Stimulated activated CD4-positive, alpha-beta T cell treated with anti-CD3 and anti-CD28 coated beads, TNF-alpha, amount 100 ng/mL, for 48 hours (primary cell): Measurements from ENCODE around the gene SYTL3.

Experiments
- DNase-seq, 3 donors: peaks; one replicate each; pipeline ENCODE4 v3.0.0-alpha.2; 2020; ENCODE audit warnings: low read depth in 3 of 3

The SYTL3 gene

DNA sequence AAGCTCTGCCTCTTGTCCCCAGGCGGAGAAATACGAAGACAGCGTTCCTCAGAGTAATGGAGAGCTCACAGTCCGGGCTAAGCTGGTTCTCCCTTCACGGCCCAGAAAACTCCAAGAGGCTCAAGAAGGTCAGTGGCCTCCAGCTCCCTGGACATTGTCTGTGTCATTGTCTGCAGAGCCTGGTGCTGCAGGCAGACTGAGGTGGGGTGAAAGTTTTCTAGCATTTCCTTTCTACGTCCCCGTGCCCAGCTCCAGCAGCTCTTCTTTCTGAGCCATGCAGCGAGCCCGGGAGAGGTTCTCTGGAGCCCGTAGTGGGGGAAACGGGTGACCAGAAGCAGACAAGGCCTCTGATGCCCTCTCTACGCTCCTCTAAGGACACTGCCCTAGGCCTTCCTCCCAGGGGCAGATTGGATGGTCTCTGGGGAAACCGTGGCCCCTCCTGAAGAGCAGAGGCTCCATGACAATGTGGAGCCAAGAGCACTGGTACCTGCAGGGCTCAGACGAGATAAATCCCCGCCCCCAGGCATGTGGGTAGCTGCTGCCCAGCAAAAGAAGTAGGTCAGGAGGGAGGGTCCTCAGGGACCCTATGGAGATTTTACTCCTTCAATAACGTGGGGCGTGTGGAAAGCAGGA, 110.9 kb downstream of the SYTL3 start:
- no peak for DNase-seq

DNA sequence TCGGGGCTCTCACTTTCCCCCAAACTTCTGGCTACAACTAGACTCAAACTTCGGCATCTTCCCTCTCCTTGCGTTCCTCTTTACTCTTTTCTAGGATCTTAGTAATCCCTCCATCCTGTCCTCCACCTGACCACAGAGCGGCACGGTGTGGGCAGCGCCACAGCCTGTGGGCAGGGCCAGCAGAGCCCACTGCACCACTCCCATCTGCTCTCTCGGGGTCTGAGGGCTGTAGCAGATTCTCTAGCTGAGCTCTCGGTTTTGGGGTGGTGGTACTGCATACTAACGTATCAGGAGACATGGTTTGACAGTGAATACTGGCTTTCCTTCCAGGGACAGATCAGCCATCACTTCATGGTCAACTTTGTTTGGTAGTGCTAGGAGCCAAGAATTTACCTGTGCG, 111.9 kb downstream of the SYTL3 start:
- no peak for DNase-seq

GRCh38 chr6:158762787-158763433, 113.1 kb downstream of the SYTL3 start:
- DNase-seq = no peak

- DNase-seq = no peak
Observed at GRCh38 chr6:158763434-158764182, 113.8 kb downstream of the SYTL3 start.

- no peak for DNase-seq
Observed at GRCh38 chr6:158764183-158764849, 114.5 kb downstream of the SYTL3 start.

DNA sequence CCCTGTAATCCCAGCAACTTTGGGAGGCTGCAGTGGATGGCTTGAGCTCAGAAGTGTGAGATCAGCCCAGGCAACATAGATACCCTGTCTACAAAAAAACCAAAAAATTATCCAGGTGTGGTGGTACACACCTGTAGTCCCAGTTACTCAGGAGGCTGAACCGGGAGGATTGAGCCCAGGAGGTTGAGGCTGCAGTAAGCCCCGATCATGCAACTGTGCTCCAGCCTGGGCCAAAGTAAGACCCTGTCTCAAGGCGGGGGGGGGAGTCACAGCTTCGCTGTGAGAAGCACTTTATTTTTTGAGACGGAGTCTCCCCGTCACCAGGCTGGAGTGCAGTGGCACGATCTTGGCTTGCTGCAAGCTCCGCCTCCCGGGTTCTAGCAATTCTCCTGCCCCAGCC, 115.1 kb downstream of the SYTL3 start:
- no peak for DNase-seq

- no peak for DNase-seq
Observed at GRCh38 chr6:158765499-158766068, 115.7 kb downstream of the SYTL3 start.

DNA sequence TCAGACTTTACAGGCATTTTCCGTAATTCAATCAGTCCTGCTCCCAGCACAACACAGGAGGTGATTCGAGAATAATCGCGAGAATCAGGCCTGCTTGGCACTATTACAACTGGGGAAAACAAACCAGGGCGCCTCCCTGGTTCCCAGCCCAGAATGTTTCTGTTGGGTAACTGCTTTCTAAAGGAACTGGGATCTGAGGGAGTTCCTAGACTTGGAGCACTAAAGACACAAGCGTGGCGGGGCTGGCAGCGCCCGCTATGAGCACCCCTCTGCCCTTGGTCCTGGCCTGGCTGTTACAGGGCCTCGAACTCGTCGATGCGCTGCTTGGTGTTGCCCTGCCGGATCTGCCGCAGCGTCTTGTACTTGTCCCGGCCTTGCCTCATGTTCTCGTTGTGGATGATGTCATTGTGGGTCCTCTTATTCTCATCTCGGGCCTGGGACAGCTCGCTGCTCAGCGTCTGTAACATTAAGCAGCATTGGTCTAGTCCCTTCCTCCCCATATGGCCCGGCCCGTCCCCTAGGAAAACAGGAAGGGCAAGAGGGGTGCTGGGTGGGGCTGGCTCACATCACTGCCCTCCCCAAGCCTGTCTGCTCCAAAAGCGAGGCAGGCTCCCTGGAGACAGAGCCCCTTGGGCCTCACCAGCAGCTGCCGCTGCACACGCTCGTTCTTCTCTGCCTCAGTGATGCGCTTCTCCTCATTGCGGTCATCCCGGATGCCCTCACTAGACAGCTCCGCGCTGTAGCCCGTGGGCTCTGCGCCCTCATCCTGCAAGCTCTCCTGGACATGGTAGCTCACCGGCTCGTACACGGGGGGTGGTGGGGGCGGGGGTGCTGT, 117.0 kb downstream of the SYTL3 start:
- DNase-seq = no peak

DNA sequence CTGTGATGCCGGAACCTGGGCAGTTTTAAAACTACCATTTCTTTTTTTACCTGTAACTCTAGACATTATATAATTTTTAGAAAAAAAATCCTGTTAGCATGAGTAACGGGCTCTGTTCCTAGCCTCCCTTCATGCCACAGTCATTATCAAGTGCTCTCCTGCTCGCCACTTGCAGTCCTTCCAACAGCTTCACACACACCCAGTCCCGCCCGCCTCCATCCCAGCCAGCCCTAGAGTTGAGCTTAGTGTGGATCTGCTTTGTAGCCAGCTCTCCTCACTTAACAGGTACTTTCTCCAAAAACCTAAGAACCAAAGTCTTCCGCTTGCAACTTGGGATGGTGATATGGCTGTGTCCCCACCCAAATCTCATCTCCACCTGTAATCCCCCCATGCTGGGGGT, 117.9 kb downstream of the SYTL3 start:
- no peak for DNase-seq

DNA sequence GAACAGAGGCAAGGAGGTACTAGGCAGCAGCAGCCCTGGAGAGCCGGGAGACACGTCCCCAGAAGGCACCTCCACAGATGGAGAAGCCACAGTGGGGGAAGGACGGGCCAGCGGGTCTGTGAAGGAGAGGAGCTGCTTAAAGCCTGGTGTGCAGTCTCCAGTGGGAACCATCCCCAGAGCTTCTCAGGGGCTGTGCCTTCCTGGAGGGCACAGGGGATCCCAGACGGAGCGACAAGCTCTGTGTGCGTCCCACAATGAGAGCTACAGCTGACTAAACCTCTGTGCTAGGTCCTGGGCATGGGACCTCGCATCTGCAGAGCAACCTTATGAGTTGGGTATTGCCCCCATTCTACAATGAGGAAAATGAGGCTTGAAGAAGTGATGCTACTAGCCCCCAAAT, 118.6 kb downstream of the SYTL3 start:
- DNase-seq = no peak

- DNase-seq = no peak
Observed at GRCh38 chr6:158769234-158769770, 119.4 kb downstream of the SYTL3 start.

DNA sequence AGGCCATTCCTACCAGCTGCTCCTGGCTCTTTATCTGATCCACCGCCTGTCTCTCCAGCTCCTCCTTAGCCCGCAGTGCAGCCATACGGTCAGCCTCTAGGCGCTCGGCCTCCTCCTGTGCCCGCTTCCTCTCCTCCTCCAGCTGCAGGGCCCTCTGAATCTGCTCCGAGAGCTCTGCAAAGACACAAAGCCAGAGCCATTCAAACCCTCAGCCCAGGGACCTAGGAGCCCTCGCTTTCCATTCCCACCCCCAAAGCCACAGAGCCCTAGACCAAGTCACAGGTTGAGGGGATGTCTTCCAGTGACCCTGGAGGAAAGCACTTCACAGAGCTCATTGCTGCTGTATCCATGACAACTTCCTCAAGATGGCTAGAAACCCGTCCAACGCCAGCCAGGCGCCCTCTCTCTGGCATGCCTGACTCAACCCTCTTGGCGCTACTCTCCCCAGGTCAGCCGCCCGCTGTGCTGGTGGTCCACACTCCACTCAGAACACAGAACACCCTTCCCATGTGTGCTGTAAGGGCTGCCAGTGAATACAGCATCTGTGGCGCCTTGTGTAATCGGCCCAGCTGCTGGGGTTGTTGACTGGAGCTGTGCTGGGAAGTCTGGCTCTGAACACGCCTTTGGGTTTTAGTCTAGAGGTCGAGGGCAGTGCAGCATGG, 120.0 kb downstream of the SYTL3 start:
- no peak for DNase-seq

DNA sequence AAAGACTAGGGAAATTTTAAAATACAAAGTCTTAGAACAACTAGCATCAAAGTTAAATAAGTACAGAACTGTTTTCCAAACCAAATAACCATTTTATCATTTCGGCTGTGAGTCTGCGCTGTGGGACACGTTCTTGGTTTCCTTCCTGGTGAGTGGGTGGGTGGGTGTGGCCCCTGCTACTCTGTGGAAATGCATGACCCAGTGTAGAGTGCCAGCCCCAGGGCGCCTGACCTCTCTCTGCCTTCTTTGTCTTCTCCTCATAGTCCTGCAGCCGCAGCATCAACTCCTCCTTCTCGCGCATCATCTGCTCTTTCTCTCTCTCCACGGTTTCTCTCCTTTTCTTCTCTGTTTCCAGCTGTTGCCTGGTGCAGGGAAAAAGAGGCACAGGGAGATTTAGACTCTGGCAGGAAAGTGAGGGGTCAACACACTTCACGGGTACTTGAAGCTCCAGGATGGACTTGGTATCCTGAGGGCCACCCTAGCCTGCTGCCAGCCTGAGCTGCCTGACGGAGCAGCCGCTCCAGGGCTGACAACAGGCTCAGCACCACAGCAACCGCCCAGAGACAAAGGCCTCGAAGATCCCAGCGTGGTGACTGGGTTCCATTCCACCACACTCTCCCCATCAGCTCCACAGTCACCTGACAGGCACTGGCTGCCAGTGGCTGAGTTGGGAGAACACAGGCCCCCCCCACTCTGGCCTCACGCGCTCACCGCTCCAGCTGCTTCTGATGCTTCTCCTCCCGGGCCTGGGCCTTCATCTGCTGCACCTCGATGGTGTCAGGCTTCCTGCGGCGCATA, 120.9 kb downstream of the SYTL3 start:
- no peak for DNase-seq

- no peak for DNase-seq
Observed at GRCh38 chr6:158771399-158772152, 121.7 kb downstream of the SYTL3 start.

- no peak for DNase-seq
Observed at GRCh38 chr6:158772172-158772571, 122.3 kb downstream of the SYTL3 start.

GRCh38 chr6:158772851-158773371, 123.1 kb downstream of the SYTL3 start:
- DNase-seq = no peak

- DNase-seq = no peak
Observed at GRCh38 chr6:158773581-158774449, 124.0 kb downstream of the SYTL3 start.
